Uterus (tissue), 2 donors: ENCODE measurements around the gene NRM.
"Not testable (repeated sequence)": the region's sequence is repeated elsewhere in the genome, so short reads cannot be mapped to it uniquely, and the experiment has no call there.

Experiments
- CTCF ChIP-seq, 4 experiments: fragments of 200-600 bp in 2 of 4; fragments of 450-650 bp in 2 of 4; sonication (generic) in 2 of 4; IDR thresholded peaks; one replicate each; pipeline ENCODE4 v1.5.1; 2016 to 2019; ENCODE audit warnings: antibody characterized with exemption in 4 of 4, mild to moderate bottlenecking in 2 of 4, moderate library complexity in 1 of 4
- POLR2A ChIP-seq, 2 donors: fragments of 450-650 bp; IDR thresholded peaks; one replicate each; pipeline ENCODE4 v1.6.1; 2016; ENCODE audit warnings: antibody characterized with exemption in 2 of 2, mild to moderate bottlenecking in 1 of 2, moderate library complexity in 1 of 2

- not testable (repeated sequence) for TF ChIP-seq POLR2A, CTCF (IDR thresholded peaks at IDR 0.05)
These were observed 31.2 kb upstream of the NRM start for GRCh38 chr6:30722025-30722279.
